Mucosa of rectum (tissue), 2 donors: ENCODE results near the gene SASH1.

Experiments
- H3K27ac ChIP-seq, 2 donors: one replicate each; pipeline ENCODE4 v1.7.0; 2013; ENCODE audit warnings: inconsistent platforms in 2 of 2, low read depth in 2 of 2, low read length in 2 of 2
- H3K27me3 ChIP-seq, 2 donors: one replicate each; pipeline ENCODE4 v1.7.0; 2013; ENCODE audit warnings: low read length in 2 of 2; ENCODE audit not compliant: control insufficient read depth in 2 of 2, insufficient read depth in 2 of 2
- H3K36me3 ChIP-seq, 2 donors: one replicate each; pipeline ENCODE4 v1.7.0; 2013; ENCODE audit warnings: low read length in 2 of 2; ENCODE audit not compliant: control insufficient read depth in 2 of 2, insufficient read depth in 2 of 2
- H3K4me1 ChIP-seq, 2 donors: one replicate each; pipeline ENCODE4 v1.7.0; 2013; ENCODE audit warnings: low read length in 2 of 2, mild to moderate bottlenecking in 1 of 2; ENCODE audit not compliant: control insufficient read depth in 2 of 2, insufficient read depth in 2 of 2
- H3K4me3 ChIP-seq, 2 donors: one replicate each; pipeline ENCODE4 v1.7.0; 2013; ENCODE audit warnings: low read length in 2 of 2
- H3K9ac ChIP-seq, 2 donors: one replicate each; pipeline ENCODE4 v1.7.0; 2013; ENCODE audit warnings: low read length in 2 of 2, low read depth in 1 of 2, mild to moderate bottlenecking in 1 of 2
- H3K9me3 ChIP-seq, 2 donors: one replicate each; pipeline ENCODE4 v1.7.0; 2013; ENCODE audit warnings: low read length in 2 of 2; ENCODE audit not compliant: control insufficient read depth in 2 of 2
- donor health status: healthy.
- donor health status: Normal muscosa, but diverticular disease.

SASH1 gene

DNA sequence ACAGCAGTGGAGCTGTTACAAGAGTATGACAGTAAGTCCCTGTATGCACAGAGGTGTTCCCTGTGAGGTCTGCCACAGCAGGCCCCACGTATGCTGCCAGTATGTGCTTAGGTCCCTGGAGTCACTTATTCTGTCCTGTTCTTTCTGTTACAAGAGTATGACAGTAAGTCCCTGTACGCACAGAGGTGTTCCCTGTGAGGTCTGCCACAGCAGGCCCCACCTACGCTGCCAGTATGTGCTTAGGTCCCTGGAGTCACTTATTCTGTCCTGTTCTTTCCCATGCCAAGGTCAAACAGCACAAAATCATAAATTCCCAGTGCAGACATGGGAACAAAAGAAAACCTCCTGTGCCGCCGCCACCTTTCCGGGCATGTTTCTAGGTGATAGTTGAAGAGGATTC lies 192.2 kb downstream of the SASH1 start:
- Histone ChIP-seq H3K4me1 (no peaks in the 10 kb centered on the region), H3K9ac (no peak overlapping the region), H3K36me3 (peaks cover 20 to 28% of the 10 kb centered on the region in 2 donors), H3K27ac (no peak overlapping the region), H3K4me3 (no peak overlapping the region), H3K9me3 (no peaks in the 10 kb centered on the region), H3K27me3 (no peaks in the 10 kb centered on the region)

DNA sequence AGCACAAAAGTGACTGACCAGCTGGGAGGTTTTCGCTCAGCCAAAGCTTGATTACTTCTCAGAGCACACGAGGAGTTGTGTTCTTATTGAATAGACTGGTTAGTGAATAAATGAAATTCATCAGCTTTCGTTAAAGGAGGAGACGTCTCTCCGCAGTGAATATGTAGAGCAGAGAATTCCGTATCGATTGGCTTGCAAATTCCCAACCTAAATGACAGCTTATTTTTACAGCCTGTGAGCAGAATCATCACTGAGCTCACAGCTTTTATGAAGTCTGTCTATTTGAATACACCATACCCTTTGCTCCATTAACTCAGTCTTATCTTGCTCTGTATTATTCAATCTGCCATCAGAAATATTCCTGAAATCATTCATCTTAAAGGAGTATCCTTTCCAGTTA lies 192.7 kb downstream of the SASH1 start:
- H3K4me3 ChIP-seq = no peak overlapping the region

DNA sequence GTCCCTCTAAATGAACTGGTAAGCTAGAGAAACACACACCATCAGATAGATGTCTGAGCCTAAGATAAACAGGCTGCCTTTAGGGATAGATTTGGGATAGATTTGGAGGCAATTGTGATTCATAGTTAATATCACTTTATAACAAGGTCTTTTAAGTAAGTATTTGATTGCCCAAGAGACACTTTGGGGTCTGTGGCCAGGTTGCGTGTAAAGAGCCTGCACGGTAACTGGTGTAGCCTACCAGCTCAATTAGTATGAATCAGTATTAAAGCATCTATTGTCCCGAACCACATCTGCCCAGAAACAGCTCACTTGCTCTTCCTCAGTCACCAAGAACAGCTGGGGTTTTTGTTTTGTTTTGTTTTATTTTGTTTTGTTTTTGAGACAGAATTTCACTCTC lies 193.3 kb downstream of the SASH1 start:
- Histone ChIP-seq H3K36me3 (peaks cover 24 to 39% of the 10 kb centered on the region in 2 donors), H3K27ac (no peak overlapping the region), H3K27me3 (no peaks in the 10 kb centered on the region), H3K4me3 (no peak overlapping the region), H3K9ac (no peak overlapping the region), H3K4me1 (no peaks in the 10 kb centered on the region), H3K9me3 (no peaks in the 10 kb centered on the region)

More for the DNA sequence above, 192.7 kb downstream of the SASH1 start:
- Histone ChIP-seq H3K9ac (no peak overlapping the region), H3K36me3 (peaks cover 22 to 33% of the 10 kb centered on the region in 2 donors), H3K9me3 (no peaks in the 10 kb centered on the region), H3K27ac (no peak overlapping the region), H3K4me1 (no peaks in the 10 kb centered on the region), H3K27me3 (no peaks in the 10 kb centered on the region)

DNA sequence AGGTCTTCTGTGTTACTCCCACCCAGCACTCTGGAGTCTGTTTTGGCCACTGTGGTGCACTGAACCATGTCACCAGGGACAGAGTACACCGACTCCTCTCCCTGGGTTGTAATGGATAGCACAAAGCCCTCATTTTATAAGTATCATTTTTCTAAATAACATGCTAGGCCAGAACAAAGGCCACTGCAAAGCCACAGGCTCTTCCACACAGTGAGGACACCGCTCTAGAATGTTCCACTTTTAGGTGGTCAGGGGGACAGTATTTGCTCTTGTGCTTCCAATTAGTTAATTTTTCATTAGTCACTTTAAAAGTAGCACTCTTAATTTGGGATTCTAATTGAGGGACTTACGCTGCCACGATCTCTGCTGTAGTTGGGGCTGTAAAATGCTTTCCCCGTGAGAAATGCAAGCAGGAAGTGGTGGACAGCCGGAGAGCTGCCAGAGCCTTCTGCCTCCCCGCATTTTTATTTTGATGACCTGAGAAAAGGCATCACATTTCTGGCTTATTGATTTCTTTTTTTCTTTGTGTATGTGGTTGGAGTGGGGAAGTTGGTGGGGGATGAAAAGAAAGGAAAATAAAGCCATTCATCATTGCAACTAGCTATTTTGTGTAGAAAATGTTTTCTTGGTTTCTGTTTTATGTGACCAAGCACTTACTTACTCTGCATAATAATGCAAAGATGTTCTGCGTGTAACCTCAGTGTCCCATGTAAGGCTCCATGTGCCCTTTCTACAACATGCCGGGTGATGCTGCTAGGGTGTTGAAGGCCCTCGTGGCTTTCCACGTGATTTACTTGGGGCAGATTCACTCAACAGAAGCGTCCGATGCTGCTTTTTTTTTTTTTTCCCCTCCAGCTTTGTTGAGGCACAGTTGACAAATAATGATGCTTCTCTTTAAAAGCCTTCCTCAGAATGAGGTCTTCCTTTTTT lies 195.9 kb downstream of the SASH1 start:
- Histone ChIP-seq H3K27ac (no peak overlapping the region), H3K27me3 (no peaks in the 10 kb centered on the region), H3K4me1 (no peaks in the 10 kb centered on the region), H3K36me3 (peaks cover 36 to 38% of the 10 kb centered on the region in 2 donors), H3K4me3 (no peak overlapping the region), H3K9me3 (no peaks in the 10 kb centered on the region), H3K9ac (no peak overlapping the region)

DNA sequence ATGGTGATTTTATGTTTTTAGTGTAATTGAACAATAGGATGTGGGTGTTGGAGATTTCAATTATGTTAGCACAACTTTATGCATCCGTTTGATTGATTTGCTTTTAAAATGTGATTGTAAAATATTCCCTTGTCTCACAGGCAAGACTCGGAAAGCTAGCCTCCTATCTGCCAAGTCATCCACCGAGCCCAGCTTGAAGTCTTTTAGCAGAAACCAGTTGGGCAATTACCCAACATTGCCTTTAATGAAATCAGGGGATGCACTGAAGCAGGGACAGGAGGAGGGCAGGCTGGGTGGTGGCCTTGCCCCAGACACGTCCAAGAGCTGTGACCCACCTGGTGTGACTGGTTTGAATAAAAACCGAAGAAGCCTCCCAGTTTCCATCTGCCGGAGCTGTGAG lies 200.9 kb downstream of the SASH1 start:
- Histone ChIP-seq H3K36me3 (peaks cover 42 to 52% of the 10 kb centered on the region in 2 donors), H3K9me3 (no peaks in the 10 kb centered on the region), H3K4me3 (no peak overlapping the region), H3K4me1 (no peaks in the 10 kb centered on the region), H3K27ac (no peak overlapping the region), H3K9ac (no peak overlapping the region), H3K27me3 (no peaks in the 10 kb centered on the region)

DNA sequence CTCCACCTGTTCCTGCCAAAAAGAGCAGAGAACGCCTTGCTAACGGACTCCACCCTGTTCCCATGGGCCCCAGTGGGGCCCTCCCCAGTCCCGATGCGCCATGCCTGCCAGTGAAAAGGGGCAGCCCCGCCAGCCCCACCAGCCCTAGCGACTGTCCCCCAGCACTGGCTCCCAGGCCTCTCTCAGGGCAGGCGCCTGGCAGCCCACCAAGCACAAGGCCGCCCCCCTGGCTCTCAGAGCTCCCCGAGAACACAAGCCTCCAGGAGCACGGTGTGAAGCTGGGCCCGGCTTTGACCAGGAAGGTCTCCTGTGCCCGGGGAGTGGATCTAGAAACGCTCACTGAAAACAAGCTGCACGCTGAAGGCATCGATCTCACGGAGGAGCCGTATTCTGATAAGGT lies 201.8 kb downstream of the SASH1 start:
- Histone ChIP-seq H3K27me3 (no peaks in the 10 kb centered on the region), H3K9ac (no peak overlapping the region), H3K4me3 (no peak overlapping the region), H3K36me3 (peaks cover 49 to 52% of the 10 kb centered on the region in 2 donors), H3K9me3 (no peaks in the 10 kb centered on the region), H3K4me1 (no peaks in the 10 kb centered on the region), H3K27ac (no peak overlapping the region)

DNA sequence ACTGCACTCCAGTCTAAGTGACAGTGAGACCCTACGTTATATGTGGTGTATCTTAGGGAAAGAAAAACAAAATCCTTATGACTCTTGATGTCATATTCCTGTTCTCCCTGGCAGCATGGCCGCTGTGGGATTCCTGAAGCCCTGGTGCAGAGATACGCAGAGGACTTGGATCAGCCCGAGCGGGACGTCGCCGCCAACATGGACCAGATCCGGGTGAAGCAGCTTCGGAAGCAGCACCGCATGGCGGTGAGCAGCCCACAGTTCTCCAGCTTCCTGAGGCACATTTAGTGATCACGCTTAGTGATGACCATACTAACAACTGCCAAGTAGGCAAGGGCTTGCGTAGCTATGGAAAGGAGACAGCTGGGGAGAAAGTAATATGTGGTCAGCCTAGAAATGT lies 203.3 kb downstream of the SASH1 start:
- Histone ChIP-seq H3K9me3 (no peaks in the 10 kb centered on the region), H3K27ac (no peak overlapping the region), H3K36me3 (peaks cover 41 to 45% of the 10 kb centered on the region in 2 donors), H3K9ac (no peak overlapping the region), H3K4me3 (no peak overlapping the region), H3K27me3 (no peaks in the 10 kb centered on the region), H3K4me1 (no peaks in the 10 kb centered on the region)

DNA sequence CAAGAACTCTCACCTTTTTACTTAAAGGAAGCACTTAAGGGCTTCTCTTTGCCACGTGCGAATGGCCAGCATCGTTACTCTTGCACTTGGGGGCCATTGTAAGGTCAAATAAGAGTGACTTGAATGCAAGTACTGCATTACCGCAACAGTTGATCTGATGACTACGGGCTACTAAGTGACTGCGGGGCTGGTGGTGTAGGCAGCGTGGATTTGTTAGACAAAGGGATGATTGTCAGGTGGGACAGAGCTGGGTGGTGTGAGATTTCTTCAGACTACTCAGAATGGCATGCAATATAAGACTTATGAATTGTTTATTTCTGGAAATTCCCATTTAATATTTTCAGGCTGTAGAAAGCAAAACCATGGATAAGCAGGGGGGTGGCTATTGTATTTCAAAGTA lies 204.5 kb downstream of the SASH1 start:
- Histone ChIP-seq H3K27ac (no peak overlapping the region), H3K9me3 (no peaks in the 10 kb centered on the region), H3K4me1 (no peaks in the 10 kb centered on the region), H3K36me3 (peaks cover 35 to 38% of the 10 kb centered on the region in 2 donors), H3K27me3 (no peaks in the 10 kb centered on the region), H3K9ac (no peak overlapping the region), H3K4me3 (no peak overlapping the region)

DNA sequence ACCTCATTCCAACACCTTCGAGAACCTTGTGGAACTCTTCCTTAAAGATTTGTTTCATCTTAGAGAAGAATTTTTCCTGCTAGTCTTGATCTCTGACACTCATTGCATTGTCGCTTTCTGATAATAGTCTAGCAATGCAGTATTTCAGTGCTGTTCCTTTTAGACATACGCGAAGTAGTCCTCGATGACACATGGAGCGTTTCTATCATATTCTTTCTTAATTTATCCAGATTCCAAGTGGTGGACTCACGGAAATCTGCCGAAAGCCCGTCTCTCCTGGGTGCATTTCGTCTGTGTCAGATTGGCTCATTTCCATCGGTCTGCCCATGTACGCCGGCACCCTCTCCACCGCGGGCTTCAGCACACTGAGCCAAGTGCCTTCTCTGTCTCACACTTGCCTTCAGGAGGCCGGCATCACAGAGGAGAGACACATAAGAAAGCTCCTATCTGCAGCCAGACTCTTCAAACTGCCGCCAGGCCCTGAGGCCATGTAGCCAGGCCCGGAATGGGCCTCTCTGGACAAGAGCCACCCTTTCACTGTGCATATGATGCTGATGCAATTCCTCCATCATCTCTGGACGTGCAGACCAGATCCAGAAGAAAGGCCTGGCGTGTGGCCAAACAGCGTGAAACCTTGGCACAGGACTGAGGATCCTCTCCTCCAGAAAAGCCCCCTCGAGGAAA lies 205.6 kb downstream of the SASH1 start:
- Histone ChIP-seq H3K36me3 (peaks cover 30 to 31% of the 10 kb centered on the region in 2 donors), H3K27me3 (no peaks in the 10 kb centered on the region), H3K27ac (no peak overlapping the region), H3K9ac (no peak overlapping the region), H3K4me3 (no peak overlapping the region), H3K9me3 (no peaks in the 10 kb centered on the region), H3K4me1 (no peaks in the 10 kb centered on the region)

DNA sequence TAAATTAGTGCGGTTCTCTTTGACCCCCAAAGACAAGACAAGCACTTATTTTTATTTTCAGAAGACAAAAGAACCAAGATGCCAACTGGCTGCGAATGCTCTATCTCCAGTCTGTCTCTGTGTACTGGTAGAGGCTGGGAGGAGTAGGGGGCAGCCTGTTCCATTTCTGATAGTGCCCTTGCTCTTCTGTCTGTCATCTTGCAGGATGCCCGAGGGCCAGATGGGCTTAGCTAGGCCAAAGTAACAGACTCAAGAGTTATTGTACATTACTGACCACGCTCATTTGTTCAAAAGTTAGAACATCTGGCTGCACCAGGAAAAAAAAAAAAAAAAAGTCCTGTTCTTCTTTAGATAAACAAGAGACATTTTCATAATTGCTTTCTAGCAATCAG lies 206.1 kb downstream of the SASH1 start:
- no peak overlapping the region for H3K27ac ChIP-seq
- H3K36me3 ChIP-seq = peaks cover 28 to 30% of the 10 kb centered on the region in 2 donors
- H3K9ac ChIP-seq = no peak overlapping the region

More for the DNA sequence above, 206.1 kb downstream of the SASH1 start:
- Histone ChIP-seq H3K4me1 (no peaks in the 10 kb centered on the region), H3K4me3 (no peak overlapping the region), H3K27me3 (no peaks in the 10 kb centered on the region), H3K9me3 (no peaks in the 10 kb centered on the region)
